AG09309 (cell line): ENCODE measurements around the gene RAB14.

ENCODE experiments used
- DNase-seq: peaks from one replicate; pipeline ENCODE4 v3.0.0-alpha.2; 2010; ENCODE audit warnings: low read depth
- H3K4me3 ChIP-seq: 2 replicates; pipeline ENCODE4 v1.5.1; 2011; ENCODE audit warnings: mild to moderate bottlenecking, low read depth, low read length, moderate library complexity; ENCODE audit not compliant: control insufficient read depth
- TF ChIP-seq, protein P1 (sequence below): IDR thresholded peaks from 2 replicates; pipeline ENCODE4 v1.5.1; 2011; ENCODE audit warnings: mild to moderate bottlenecking, low read depth, low read length, inconsistent platforms; ENCODE audit not compliant: insufficient read depth, control insufficient read depth; ENCODE audit errors: missing control alignments

RAB14 gene

DNA sequence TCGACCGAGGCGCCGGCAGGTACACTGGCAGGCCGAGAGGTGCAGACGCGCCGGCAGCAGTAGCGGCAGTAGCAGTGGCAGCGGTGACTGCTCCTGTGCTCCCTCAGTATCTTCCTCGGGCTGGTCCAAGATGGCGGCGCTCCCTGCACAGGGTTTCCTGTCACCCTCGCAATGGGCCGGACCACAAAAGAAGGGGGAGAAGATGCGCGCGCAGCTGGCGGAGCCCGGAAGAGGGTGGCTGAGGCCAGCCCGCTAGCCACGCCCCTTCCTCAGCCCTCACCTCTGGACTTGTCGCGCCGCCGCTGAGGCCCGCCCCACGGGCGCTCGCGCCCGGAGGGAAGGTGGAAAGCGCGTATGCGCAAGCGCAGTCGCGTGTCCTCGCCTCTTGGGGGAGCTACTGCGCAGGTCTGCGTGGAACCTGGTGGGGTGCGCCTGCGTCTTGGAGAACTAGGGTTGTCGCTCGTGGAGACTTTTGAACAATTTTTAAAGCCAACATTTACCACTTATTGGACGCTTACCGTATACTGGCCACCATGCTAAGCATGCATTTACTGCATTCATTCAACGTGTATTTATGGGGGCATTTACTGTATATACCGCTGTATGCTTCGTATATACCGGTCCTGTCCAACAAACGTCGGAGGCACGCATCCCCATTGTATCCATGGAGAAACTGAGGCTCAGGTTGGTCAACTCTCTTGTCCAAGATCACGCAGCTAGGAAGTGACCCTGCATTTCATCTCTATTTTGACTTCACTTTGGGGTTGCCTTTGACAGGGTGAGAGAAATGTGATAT lies at the start of gene RAB14:
RAB14 (minus strand) TSS at position 132 of the 796 bp plus-strand sequence. CDS start 8,457 bp downstream, outside the sequence.
- H3K4me3 ChIP-seq = peak within 1 kb of the TSS; percentile 89
- DNase-seq = peak; percentile 92
- TF ChIP-seq, protein P1, sequence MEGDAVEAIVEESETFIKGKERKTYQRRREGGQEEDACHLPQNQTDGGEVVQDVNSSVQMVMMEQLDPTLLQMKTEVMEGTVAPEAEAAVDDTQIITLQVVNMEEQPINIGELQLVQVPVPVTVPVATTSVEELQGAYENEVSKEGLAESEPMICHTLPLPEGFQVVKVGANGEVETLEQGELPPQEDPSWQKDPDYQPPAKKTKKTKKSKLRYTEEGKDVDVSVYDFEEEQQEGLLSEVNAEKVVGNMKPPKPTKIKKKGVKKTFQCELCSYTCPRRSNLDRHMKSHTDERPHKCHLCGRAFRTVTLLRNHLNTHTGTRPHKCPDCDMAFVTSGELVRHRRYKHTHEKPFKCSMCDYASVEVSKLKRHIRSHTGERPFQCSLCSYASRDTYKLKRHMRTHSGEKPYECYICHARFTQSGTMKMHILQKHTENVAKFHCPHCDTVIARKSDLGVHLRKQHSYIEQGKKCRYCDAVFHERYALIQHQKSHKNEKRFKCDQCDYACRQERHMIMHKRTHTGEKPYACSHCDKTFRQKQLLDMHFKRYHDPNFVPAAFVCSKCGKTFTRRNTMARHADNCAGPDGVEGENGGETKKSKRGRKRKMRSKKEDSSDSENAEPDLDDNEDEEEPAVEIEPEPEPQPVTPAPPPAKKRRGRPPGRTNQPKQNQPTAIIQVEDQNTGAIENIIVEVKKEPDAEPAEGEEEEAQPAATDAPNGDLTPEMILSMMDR = peak; percentile 42

DNA sequence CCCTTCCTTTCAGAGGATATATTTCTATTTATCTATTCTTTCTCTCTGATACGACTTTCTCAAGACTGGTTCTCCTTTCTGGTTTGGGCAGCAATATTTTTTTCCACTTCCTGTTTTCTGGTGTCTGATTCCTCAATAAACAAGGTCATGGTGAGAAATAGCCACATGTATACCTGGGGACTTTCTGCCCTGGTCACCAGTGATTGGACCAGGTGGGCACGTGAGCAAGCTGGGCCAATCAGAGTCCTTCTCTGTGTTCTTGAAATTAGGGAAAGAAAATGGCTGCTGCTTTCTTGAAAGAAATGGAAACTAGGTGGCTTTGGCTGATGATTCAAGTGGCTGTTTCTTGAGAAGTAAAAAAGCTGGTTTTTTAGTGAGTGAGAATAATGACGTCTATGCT lies 47.9 kb upstream of the RAB14 start:
- DNase-seq = no peak
- H3K4me3 ChIP-seq = no peak overlapping the region
- TF ChIP-seq, protein P1 = no peak

- TF ChIP-seq, protein P1 = no peak
- DNase-seq = peak; percentile 80
- H3K4me3 ChIP-seq = no peak overlapping the region
Measured at GRCh38 chr9:121246821-121247561, 45.3 kb upstream of the RAB14 start.

GRCh38 chr9:121242959-121243346 lies 41.3 kb upstream of the RAB14 start:
- DNase-seq = no peak
- TF ChIP-seq, protein P1 = no peak
- H3K4me3 ChIP-seq = no peak overlapping the region

GRCh38 chr9:121242219-121242958 lies 40.7 kb upstream of the RAB14 start:
- TF ChIP-seq, protein P1 = no peak
- H3K4me3 ChIP-seq = no peak overlapping the region
- no peak for DNase-seq

DNA sequence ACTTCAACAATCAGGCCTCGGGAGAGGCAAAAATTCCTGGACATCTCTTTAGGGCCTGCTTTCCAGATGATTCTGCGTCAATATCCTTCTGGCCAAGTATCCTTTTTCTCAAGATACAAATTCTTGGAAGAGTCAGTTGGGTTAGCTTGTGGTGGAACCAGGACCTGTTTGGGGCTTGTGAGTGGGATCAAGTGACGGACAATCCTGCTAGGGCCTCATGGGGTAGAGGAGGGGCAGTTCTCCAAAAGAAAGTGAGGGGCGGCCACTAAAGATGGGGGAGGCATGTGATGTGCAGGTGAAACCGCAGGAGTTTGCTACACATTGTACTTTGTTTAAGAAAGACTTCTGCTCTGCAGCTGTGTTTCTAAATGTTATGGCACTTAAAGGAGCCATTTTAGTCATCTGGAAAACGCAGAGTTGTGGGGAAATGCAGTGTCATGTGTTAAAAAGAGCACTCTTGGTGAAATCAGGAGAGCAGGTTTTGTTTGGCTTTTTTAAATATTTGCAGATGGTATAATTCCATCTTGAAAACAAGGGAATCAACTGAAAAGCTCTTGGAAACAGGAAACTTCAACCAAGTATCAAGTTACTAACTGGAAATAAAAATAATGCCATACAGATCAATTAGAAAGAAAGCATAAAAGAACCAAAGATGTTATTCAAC lies 38.9 kb upstream of the RAB14 start:
- DNase-seq = no peak
- H3K4me3 ChIP-seq = no peak overlapping the region
- TF ChIP-seq, protein P1 = no peak
